Mucosa of descending colon (tissue), 3 donors: ENCODE data around the gene SPON1. TPM values are rescaled to one million over a fixed set of nuclear protein-coding genes. Genes with fewer than 3 reads are reported as not detected.

ENCODE experiments used
- ATAC-seq: fragments of 200-7000 bp; cut with Tn5 transposase; one replicate; pipeline ENCODE4 v1.9.1; 2020; ENCODE audit warnings: mild to moderate bottlenecking, moderate library complexity
- DNase-seq, 3 donors: peaks; one replicate each; pipeline ENCODE4 v3.0.0-alpha.2; 2020
- H3K36me3 ChIP-seq: fragments of 200-600 bp; one replicate; pipeline ENCODE4 v1.8.0; 2021; ENCODE audit warnings: low read depth, mild to moderate bottlenecking
- H3K4me1 ChIP-seq: fragments of 200-600 bp; one replicate; pipeline ENCODE4 v1.8.0; 2021; ENCODE audit warnings: low read depth, mild to moderate bottlenecking
- H3K4me3 ChIP-seq: fragments of 200-600 bp; one replicate; pipeline ENCODE4 v1.8.0; 2021; ENCODE audit warnings: mild to moderate bottlenecking
- H3K9me3 ChIP-seq: fragments of 200-600 bp; one replicate; pipeline ENCODE4 v1.8.0; 2021; ENCODE audit warnings: mild to moderate bottlenecking
- CTCF ChIP-seq: fragments of 200-600 bp; IDR thresholded peaks from one replicate; pipeline ENCODE4 v1.8.0; 2022; ENCODE audit warnings: antibody characterized with exemption, mild to moderate bottlenecking
- intact Hi-C, 2 donors: fragments of 100-400 bp; cut with DNase I in 1 of 2; cut with micrococcal nuclease in 1 of 2; formaldehyde crosslinking; loops; one replicate each; pipeline versions ENCODE4 v1.11.0 to v1.11.1; 2022; cut with DNase I, micrococcal nuclease
- total RNA-seq, 3 donors: library from RNA; stranded (reverse); fragmentation: NEBNext Ultra II Directional in 2 of 3; extraction: Animal tissue kit (Norgen Biotek cat#: 25700) in 2 of 3; gene quantifications; one replicate each; pipeline versions ENCODE4 v1.2.1 to v1.2.4, GENCODE V29; 2021 to 2023
- donor health status: DM: no; HTN: no; CAD: no; lungs with moderate emphysema.
- donor health status: DM: no; HTN: no; CAD: no.
- donor health status: DM: no; HTN: yes; CAD: no.

The SPON1 gene
- total RNA-seq, 3 donors from 2014 or later, result 43.6 to 85.5 (median 64.2) TPM

GRCh38 chr11:13963949-13964770, 1.6 kb downstream of the SPON1 start:
- no peak for TF ChIP-seq CTCF
- Histone ChIP-seq H3K36me3 (no peaks in the 10 kb centered on the region), H3K4me3 (peak overlapping the region; percentile 57), H3K4me1 (peaks cover 24% of the 10 kb centered on the region), H3K9me3 (no peaks in the 10 kb centered on the region)
- ATAC-seq (peak; percentile 76), DNase-seq (peak; percentile 69 to 86 (median 74))
- intact Hi-C loops, result no loop called here

- ATAC-seq (no peak), DNase-seq (no peak)
- Histone ChIP-seq H3K4me3 (no peak overlapping the region), H3K9me3 (no peaks in the 10 kb centered on the region), H3K36me3 (no peaks in the 10 kb centered on the region), H3K4me1 (peaks cover 24% of the 10 kb centered on the region)
- intact Hi-C loops, result no loop called here
- TF ChIP-seq CTCF, result peak; percentile 8
These were observed 2.2 kb downstream of the SPON1 start for GRCh38 chr11:13964771-13965074.

GRCh38 chr11:13965337-13965736, 2.8 kb downstream of the SPON1 start:
- H3K36me3 ChIP-seq, result no peaks in the 10 kb centered on the region
- peak; percentile 80 for ATAC-seq
- no peaks in the 10 kb centered on the region for H3K9me3 ChIP-seq
- intact Hi-C loops, result no loop called here
- peak; percentile 64 to 85 (median 75) for DNase-seq
- no peak for TF ChIP-seq CTCF
- H3K4me3 ChIP-seq, result no peak overlapping the region
- H3K4me1 ChIP-seq, result peaks cover 24% of the 10 kb centered on the region

- ATAC-seq, result no peak
- no peak for TF ChIP-seq CTCF
- DNase-seq, result no peak
- H3K9me3 ChIP-seq, result no peaks in the 10 kb centered on the region
- H3K4me1 ChIP-seq, result peaks cover 24% of the 10 kb centered on the region
- no peak overlapping the region for H3K4me3 ChIP-seq
- intact Hi-C loops, result no loop called here
- no peaks in the 10 kb centered on the region for H3K36me3 ChIP-seq
These were observed 3.5 kb downstream of the SPON1 start for GRCh38 chr11:13966013-13966412.

- ATAC-seq, result no peak
- TF ChIP-seq CTCF, result no peak
- intact Hi-C loops, result no loop called here
These were observed 4.0 kb downstream of the SPON1 start for GRCh38 chr11:13966486-13966885.

More at GRCh38 chr11:13966486-13966885, 4.0 kb downstream of the SPON1 start:
- no peak for DNase-seq
- Histone ChIP-seq H3K4me1 (peaks cover 24% of the 10 kb centered on the region), H3K4me3 (no peak overlapping the region), H3K36me3 (no peaks in the 10 kb centered on the region), H3K9me3 (no peaks in the 10 kb centered on the region)
